ENCODE data around the gene RASAL1.
A peak's percentile ranks its signal among the peaks of the same experiment; 100 is the strongest.
"Not testable (repeated sequence)": the region's sequence is repeated elsewhere in the genome, so short reads cannot be mapped to it uniquely, and the experiment has no call there.

Gene RASAL1

GRCh38 chr12:113161415-113162016 is 26.0 kb upstream of the RASAL1 start:
- peak; percentile 24 for DNase-seq

GRCh38 chr12:113159937-113160336 is 24.4 kb upstream of the RASAL1 start:
- no peak for DNase-seq

- no peak for DNase-seq
These were observed 23.1 kb upstream of the RASAL1 start for GRCh38 chr12:113158439-113159203.

- no peak for DNase-seq
These were observed 21.8 kb upstream of the RASAL1 start for GRCh38 chr12:113157218-113157859.

- DNase-seq = no peak
These were observed 20.1 kb upstream of the RASAL1 start for GRCh38 chr12:113155646-113156045.

GRCh38 chr12:113155060-113155459 is 19.5 kb upstream of the RASAL1 start:
- DNase-seq = no peak

GRCh38 chr12:113154351-113154973 is 18.9 kb upstream of the RASAL1 start:
- DNase-seq = peak; percentile 52

- peak; percentile 76 for DNase-seq
These were observed 17.6 kb upstream of the RASAL1 start for GRCh38 chr12:113152835-113153814.

- DNase-seq = no peak
These were observed 16.8 kb upstream of the RASAL1 start for GRCh38 chr12:113152196-113152834.

GRCh38 chr12:113151655-113152054 is 16.1 kb upstream of the RASAL1 start:
- no peak for DNase-seq

GRCh38 chr12:113149361-113150150 is 14.0 kb upstream of the RASAL1 start, which contains the start of gene CFAP73:
TSS of gene CFAP73 (plus strand) at chr12:113149724. CDS start at chr12:113149858, 134 bp downstream.
- DNase-seq = peak; percentile 82

GRCh38 chr12:113146999-113147398 is 11.4 kb upstream of the RASAL1 start:
- DNase-seq = no peak

- no peak for DNase-seq
These were observed 10.4 kb upstream of the RASAL1 start for GRCh38 chr12:113145720-113146551.

GRCh38 chr12:113144806-113145205 is 9.2 kb upstream of the RASAL1 start:
- no peak for DNase-seq

GRCh38 chr12:113143959-113144358 is 8.4 kb upstream of the RASAL1 start:
- no peak for DNase-seq

- no peak for DNase-seq
These were observed 7.3 kb upstream of the RASAL1 start for GRCh38 chr12:113142886-113143332.

- DNase-seq = no peak
These were observed 6.8 kb upstream of the RASAL1 start for GRCh38 chr12:113142173-113142885.

GRCh38 chr12:113141716-113142115 is 6.2 kb upstream of the RASAL1 start:
- not testable (repeated sequence) for DNase-seq

GRCh38 chr12:113140706-113141105 is 5.1 kb upstream of the RASAL1 start:
- DNase-seq = no peak

Data from NCI-H146 (cell line).